Measurements from ENCODE around the gene ACER2. TPM values are rescaled to one million over a fixed set of nuclear protein-coding genes. Genes with fewer than 3 reads are reported as not detected.

The ACER2 gene
- total RNA-seq, 1 donor from 2014 or later: 5.0 TPM

DNA sequence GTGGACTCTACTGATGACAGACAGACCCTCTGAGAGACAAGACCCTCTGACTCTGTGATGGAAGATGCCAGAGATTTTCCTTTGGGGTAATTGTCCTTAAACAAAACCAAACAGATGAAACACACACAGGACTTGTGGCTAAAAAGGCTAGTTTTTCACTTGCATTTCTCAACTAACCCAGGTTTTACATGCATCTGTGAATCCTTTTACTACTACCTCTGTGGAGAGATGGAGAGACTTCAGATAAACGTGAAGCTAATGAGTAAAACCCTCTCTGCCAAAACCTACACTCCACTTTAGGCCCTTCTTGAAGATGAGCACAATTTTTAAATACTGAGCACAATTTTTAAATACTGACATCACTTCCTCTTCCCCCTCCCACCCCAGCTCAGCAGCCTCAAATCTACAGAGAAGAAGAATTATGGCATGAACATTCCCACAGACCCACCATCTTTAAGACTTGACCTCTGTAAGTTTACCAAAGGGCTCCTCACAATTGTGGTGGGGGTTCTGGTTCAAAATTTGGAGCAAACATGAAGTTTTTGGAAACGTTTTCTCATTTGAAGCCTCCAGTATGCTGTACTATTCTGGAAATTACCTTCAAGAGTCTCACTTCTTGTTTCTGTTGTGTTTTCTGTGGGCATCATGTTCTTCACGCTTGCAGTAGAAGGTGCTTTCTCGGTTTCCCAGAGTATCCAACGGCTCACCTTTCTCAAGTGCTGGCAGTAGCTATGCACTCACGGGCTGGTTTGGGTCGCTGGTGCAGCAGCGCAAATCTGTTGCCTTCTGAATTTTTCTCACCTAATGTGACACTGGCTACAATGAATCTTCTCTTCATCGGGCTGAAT is 42.7 kb downstream of the ACER2 start:
- no peak for DNase-seq (ENCODE audit: low read depth in 2 of 2)

DNA sequence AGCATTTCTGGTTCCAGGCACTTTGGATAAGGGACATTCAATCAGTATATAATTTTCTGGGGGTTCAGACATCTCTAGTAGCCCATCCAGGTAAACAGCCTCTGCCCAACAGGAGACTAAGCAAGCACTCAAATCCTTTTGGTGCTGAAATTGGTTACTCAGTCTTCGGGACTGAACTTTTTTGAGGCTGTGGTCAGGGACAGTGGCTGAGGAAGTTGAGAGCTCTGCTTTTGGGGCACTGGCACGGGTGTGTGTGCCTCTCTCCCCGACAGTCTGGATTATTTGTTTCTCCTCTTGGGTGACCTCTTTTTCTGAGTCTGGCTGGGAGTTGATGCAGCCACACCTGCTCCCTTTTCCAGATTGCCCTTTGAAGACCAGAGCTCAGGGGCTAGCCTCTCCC is 47.6 kb downstream of the ACER2 start:
- no peak for DNase-seq (ENCODE audit: low read depth in 2 of 2)

DNA sequence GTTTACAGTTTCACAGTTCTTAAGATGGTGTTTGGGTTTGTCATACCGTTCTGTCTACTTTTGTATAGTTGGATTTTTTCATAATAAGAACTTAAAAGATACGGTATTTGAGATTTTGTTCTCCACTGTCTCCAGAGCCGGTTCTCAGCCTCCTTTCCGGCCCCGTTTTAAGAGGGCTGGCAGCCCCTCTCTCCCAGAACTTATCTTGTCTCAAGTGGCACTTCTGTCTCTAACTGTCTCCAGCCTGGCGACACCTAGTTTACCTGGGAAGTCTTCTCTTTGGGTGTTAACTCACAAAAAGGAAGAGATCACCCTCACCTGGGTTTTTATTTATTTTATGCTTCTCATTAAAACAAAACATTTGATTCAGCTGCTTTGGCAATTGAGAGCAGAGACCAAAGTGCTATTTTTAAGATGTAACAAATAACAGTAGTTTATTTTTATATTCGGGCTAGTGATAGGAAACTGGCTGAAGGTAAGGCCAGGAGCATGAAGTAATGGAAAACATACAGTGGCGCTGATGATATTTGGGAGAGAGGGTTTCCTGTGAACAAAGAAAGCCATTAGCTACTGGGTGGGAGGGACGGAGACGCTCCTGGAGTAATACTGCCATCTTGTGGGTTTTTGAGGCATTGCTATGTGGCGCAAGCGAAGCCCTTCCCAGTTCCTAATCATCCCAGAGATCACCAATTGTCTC is 48.3 kb downstream of the ACER2 start:
- peak; percentile 83 to 88 for DNase-seq (ENCODE audit: low read depth in 2 of 2)

DNA sequence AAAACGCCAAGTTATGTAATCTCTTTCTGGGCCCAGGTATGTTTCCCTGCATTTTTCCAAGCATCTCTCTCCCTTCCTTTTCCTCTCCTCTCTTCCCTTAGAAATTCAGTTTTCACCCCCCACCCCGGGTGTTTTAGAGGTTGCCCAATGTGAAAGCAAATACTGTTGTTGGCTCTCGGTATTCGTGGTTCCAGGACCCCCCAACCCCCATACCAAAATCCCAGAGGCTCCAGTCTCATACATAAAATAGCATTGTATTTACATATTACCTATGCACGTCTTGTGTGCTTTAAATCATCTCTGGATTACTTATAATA is 48.8 kb downstream of the ACER2 start:
- no peak for DNase-seq (ENCODE audit: low read depth in 2 of 2)

DNA sequence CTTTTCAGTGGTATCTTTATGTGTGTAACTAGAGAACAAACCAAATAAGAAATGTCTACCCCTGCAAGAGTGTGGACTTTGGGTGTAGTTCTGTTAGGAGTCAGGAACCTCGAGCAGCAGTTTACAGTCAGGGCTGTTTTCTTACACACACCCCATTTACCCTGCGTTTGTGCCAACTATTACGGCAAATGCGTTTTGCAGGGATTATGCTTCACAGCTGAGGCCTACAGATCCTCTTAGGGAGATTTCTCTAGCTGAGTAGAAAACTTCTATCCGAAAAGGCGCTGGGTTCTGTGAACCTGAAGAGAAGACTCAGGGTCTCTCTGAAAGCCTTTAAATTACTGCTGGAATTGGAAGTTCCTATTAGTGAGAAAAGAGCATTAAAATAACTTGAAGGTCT is 51.4 kb downstream of the ACER2 start:
- no peak for DNase-seq (ENCODE audit: low read depth in 2 of 2)

DNA sequence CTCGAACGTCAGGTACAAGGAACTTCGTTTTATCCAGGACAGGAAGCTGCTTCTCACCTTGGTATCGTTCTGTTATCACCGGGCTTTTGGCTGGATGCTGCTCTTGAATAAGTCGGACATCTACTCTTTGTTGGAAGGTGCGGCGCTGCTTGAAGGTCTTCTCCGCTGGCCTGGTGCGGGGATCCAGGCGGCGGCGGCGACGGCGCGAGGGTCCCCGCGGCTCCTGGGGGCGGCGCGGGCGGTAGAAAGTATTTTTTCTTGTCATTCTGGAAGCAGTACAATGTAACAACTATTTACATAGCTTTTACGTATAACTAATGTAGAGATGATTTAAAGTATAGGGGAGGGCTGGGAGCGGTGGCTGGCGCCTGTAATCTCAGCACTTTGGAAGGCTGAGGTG is 52.3 kb downstream of the ACER2 start:
- DNase-seq (ENCODE audit: low read depth in 2 of 2): no peak

DNA sequence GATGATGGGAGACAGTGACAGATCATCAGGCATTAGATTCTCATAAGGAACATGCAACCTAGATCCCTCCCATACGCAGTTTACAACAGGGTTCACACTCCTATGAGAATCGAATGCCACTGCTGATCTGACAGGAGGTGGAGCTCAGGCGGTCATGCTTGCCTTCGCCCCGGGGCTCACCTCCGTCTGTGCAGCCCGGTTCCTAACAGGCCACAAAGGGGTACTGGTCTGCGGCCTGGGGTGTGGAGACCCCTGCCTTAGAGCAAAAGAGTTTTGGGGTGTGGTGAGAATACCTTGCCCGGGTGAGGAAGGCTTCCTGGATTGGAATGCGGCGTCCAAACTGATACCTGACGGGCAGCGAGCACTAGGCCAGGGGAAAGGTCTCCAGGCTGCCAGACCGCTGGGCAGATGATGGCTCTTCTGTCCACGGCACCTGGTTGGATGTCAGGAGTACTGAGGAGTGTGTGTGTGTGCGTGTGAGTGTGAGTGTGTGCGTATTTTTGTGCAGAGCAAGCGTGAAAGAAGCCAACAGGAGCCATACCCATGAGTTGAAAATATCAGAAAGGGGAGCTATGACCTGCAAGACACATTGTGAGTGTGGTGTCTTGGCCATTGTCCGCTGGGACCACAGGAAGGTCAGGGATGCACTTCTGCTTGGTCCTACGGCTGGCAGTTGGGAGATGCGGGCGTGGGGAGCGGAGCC is 55.4 kb downstream of the ACER2 start:
- DNase-seq (ENCODE audit: low read depth in 2 of 2): no peak

DNA sequence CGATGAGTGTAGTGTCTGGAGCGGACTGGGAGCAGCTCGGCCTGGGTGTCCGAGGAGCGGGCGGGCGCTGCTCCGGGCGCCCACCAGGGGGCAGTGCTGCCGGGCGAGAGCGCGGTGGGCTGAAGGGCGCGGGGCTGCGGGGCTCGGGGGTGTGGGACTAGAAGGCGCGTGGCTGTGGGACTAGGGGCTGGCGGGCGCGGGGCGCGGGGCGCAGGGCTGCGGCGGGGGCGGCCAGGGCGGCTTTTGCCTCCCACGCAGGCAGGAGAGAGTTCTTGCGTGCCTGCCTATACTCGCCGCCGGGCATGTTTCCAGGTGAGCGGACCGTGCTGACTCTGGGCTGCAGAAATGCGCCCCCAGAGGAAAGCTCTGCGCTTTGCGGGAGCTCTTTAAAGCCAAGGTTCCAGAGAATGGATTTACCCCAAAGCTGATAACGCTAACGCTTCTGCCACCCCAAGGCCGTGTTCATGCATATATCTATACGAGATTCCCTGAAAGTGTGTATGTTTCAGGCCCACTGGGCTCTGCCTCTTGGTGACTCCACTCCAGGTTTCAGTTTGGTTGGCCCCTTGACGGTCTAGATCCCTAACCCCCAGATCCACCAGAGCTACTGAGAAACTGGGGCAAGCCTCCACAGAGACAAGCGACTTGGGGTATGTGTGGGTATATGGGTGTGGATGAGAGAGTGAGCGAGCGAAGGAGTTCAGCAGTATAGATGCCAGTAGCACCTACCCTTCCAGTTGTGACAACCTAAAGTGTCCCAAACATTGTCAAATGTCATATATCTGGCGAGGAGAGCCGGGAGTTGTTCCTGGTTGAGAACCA is 56.2 kb downstream of the ACER2 start:
- DNase-seq (ENCODE audit: low read depth in 2 of 2): peak; percentile 36 to 65

DNA sequence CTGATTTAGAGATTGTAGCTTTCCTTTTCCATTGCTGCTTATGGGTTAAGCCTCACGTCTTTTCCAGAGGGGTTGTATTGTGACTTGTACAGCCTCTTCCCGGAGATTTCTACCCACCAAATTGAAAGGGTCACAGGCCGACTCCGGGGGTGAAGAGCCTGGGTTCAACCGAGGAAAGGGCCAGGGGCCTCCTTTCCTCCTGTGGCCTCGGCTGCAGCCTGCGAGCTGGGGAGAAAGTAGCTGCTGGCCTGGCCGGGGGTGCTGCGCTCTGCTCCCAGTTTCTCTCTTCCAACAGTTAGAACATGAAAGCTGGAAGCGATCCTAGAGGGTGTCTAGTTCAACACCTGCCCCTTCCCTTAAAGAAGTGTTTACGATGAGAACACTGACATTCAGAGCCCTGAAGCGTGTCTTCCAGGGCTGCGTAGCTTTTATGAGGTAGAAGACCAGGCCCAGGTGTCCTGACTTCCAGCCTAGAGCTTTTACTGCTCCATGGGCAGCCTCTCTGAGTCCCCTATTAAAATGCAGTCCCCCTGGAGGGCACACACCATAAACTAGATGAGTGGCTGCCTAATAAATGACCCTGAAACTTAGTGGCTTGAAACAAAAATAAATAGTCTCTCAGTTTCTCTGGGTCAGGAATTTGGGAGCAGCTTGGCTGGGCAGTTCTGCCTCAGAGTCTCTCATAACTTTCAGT is 56.9 kb downstream of the ACER2 start:
- no peak for DNase-seq (ENCODE audit: low read depth in 2 of 2)

DNA sequence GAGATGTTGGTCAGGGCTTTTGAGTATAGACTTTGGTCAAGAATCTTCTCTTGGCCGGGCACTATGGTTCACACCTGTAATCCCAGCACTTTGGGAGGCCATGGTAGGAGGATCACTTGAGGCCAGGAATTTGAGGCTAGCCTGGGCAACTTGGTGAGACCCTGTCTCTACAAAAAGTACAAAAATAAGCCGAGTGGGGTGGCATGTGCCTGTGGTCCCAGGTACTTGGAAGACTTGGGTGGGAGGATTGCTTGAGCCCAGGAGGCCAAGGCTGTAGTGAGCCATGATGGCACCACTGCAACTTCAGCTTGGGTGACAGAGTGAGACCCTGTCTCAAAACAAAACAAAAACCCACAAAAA is 57.5 kb downstream of the ACER2 start:
- DNase-seq (ENCODE audit: low read depth in 2 of 2): no peak

DNA sequence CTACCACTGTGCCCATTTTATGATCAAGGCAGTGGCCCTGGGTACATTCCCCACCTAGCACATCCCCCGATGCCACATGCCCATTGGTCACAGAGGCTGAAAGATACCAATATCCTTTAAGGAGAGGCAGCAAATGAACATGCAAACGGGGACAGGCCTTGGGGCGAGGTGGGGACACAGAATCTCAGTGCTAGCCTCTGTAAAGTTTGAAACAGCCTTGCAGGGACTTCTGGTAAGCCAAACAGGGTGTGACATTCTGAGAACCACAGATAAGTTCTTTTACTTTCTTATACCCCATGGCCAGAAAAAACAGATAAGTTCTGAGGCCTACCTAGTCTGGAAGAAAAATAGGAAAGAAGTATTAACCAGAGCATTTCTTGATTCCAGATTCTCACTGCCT is 60.5 kb downstream of the ACER2 start:
- no peak for DNase-seq (ENCODE audit: low read depth in 2 of 2)

DNA sequence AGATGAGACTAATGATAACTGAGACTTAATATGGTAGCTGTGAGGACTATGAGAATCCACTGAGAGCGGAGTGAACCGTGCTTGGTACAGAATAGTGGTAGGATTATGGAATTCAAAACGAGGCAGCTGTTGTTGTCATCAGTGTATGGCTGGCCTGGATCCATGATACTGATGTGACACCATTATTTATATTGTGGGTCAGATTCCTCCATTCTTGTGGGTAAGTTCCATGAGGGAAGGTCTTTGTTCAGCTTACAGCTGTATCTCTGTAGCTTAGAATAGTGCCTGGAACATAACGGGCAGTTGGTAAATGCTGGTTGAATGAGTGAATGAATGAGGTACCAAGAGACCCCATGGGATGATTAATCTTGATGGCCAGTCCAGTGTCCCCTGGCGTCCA is 61.8 kb downstream of the ACER2 start:
- DNase-seq (ENCODE audit: low read depth in 2 of 2): no peak

DNA sequence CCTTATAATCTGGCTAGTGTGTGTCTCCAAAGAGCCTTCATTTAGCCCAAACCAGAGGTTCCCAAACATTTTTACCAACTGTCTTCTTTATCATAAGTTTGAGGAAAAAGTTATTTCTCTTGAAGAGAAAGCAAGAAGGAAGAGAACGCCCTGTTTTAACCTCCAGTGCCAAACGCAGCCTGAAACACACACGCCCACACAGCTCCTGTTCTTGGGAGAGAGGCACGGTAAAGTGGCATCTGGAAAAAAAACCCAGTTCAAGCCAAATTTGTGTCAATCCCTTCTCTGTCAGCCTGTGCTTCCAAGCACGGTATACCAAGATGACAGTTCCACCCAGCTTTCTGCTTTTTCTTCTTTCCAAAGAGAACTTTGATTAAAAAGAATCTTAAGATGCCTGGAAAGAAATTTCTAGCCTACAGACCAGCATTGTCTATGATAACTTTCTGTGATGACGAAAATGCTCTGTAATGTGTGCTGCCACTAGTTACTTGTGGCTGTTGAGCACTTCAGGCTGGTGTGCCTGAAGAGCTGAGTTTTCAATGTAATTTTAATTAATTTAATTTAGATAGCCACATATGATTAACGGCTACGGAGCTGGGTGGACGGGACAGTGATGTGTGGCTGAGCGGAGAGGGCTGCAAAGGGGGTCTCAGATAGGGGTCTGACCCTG is 62.3 kb downstream of the ACER2 start:
- DNase-seq (ENCODE audit: low read depth in 2 of 2): no peak

DNA sequence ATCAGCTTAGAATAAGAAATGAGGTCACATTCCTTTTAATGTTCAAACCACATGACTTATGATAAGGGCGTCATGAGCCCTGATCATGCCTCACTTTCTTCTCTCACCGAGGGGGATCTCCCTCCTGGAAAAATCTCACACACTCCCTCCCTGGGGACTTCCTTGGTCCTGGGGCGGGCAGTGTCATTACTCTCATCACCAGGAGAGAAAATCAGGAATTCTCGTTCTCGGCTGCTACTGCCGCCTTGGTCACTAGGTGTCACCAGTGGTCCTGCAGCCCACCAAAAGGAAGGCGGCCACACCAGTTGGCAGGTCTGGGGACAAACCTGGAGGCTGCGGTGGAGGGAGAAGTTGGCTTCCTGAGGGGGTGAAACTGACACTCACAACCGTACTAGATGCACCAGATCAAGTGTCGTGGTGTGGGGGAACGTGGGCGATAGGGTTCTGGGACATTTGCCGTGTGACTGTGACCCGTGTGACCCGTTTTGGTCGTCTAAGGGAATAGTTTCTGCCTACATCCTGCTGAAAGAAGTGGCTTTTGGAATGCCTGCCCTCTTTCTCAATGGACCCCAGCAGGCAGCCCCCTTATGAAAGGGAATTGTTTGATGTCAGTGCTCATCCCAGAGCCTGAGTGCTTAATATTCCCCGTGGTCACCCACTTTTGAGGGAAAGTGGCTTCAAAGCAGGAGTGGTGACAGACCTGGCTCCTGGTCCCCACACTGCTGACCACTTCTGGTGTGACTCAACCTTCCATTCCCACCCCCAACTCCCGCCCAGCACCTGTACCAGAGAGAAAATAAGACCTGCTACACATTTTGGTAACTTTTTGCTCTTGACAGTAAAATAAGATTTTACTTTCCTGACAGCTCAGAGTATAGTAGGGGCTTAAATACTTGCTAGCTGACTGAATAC is 63.2 kb downstream of the ACER2 start:
- peak in 1 of 2 donors; percentile 56 for DNase-seq (ENCODE audit: low read depth in 2 of 2)

DNA sequence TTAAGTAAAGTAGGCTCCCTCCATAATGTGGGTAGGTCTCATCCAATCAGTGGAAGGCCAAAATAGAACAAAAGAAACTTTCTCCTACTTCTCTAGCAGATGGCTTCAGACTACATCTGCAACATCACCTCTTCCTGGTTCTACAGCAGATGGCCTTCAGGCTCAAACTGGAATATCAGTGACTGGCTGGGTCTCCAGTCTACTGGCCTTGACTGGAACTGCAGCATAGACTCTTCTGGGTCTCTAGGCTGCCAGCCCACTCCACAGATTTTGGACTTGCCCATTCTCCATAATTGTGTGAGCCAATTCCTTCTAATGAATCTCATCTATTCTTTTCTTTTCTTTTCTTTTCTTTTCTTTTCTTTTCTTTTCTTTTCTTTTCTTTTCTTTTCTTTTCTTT is 64.8 kb downstream of the ACER2 start:
- DNase-seq (ENCODE audit: low read depth in 2 of 2): no peak

DNA sequence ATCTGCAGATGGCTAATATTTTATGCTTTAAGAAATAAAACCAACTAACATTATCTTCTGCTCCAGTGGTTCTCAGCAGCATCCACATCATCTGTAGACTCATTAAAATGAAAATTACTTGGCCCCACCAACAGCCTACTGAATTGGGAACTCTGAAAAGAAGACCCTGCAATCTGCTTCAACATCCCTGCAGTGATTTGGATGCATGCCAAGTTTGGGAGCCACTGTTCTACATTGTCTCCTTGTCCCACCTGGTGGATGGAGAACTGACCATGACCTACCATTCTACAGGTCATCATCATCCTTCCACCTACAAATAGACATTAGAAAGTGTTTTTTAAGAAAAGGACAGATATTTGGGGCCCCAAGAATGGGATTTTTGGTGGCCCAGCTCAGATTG is 71.1 kb downstream of the ACER2 start:
- no peak for DNase-seq (ENCODE audit: low read depth in 2 of 2)

DNA sequence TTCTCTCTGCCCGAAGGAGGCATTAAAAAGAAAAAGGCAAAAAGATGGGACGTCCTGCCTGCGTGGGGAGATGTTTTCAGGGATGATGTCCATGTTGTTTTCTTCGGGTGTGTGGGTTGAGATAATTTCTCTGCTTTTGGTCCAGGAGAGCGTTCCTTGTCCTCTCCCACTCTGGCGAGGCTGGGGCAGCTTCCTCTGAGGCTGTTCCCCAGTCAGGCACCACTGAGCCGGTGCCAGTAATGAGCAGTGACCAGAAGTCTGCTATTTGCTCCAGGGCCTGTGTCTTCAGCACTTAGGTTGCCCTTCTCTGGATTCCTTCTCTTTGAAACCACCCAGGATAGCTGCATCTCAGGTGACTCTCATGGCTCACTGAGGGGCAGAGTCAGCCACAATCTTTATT is 71.5 kb downstream of the ACER2 start:
- DNase-seq (ENCODE audit: low read depth in 2 of 2): no peak

DNA sequence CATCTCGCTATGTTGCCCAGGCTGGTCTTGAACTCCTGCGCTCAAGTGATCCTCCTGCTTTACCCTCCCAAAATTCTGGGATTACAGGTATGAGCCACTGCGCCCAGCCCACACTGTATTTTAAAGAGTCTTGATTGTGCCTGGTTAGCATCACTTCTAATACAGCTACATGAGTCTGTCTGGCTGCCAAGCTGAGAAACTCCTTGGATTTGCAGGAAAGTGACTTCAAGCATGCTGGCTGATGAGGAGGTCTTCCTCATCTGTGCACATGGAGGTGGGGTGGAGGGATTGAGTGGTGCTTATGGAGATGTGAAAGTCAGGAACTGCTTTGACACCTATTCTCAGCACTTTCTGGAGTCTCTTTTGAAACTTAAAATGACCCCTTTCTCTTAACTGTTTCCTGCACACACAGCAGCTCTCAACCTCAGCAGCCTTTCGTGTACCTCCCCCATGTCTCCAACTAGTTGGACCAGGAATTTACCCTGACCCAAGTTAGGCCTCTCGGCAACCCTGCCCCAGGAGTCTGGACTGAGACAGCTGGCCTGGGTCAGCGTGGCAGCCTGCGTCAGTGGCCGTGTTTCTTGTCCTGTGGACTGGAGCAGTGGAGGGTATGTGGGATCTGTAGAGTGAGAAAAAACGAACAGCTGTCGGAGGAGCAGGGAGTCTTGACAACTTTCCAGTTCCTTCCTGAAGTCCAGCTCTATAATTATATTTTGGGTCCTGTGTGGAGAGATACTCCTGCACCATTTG is 72.5 kb downstream of the ACER2 start:
- no peak for DNase-seq (ENCODE audit: low read depth in 2 of 2)

DNA sequence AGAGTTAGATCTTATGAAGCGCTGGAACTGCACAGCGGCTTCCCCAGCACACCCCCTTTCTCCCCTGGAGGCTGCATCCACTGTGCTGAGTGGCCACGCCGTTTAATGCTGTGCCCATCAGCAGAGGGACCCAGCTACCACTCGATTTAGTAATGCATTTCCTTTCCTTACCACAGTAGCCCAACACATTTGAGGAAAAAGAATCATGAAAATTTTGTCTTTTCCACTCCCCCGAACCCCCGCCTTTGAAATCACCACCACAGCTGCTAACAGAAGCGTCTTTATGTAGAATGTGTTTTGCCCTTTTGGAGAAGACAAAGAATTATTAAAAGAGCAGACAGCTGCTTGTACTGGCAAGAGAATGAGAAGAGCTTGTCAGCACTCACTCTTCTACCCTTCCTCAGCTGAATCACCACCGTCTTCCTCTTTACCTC is 73.2 kb downstream of the ACER2 start:
- DNase-seq (ENCODE audit: low read depth in 2 of 2): no peak

All from dermis microvascular lymphatic vessel endothelial cell (primary cell).